Measurements from ENCODE around the gene ALKBH8. TPM values are rescaled to one million over a fixed set of nuclear protein-coding genes. Genes with fewer than 3 reads are reported as not detected.

Gene ALKBH8
- total and polyA plus RNA-seq, 2 of the 8 experiments (the other 6 are each of a cell fraction or from before 2014, with no cell fraction given), result 3.6 to 11.9 TPM

- CTCF ChIA-PET (ENCODE audit: partially characterized antibody), result no interaction called here
- no peak for FAIRE-seq
- H3K9me3 ChIP-seq (ENCODE audit: insufficient read depth in 2 of 2, low read depth in 1 of 2, low read length in 1 of 2), result no peaks in the 10 kb centered on the region
Observed at GRCh38 chr11:107526197-107526596, 39.3 kb downstream of the ALKBH8 start.

More at GRCh38 chr11:107526197-107526596, 39.3 kb downstream of the ALKBH8 start:
- H2BK20ac ChIP-seq (ENCODE audit: low read length), result no peak overlapping the region
- no peaks in the 10 kb centered on the region for H3K23me2 ChIP-seq (ENCODE audit: low read depth, low read length)
- H3K56ac ChIP-seq (replicated peaks; ENCODE audit: insufficient read length, low read depth, low read length), result no peak overlapping the region
- H3K27ac ChIP-seq (ENCODE audit: low read depth, low read length), result no peak overlapping the region
- DNase-seq (ENCODE audit: low read depth in 1 of 2, low spot score in 2 of 2), result no peak
- H3K79me2 ChIP-seq (ENCODE audit: control insufficient read depth in 1 of 2, insufficient read depth in 2 of 2, low read length in 2 of 2), result no peaks in the 10 kb centered on the region
- no peak overlapping the region for H2BK12ac ChIP-seq (ENCODE audit: low read depth, low read length)
- TF ChIP-seq CBX8 (IDR thresholded peaks at IDR 0.05; ENCODE audit: borderline replicate concordance, low read depth, low read length) (no peak), KDM1A (IDR thresholded peaks at IDR 0.05; ENCODE audit: borderline replicate concordance, low read length) (no peak), KDM4A (IDR thresholded peaks at IDR 0.05; ENCODE audit: low read depth, low read length, severe bottlenecking) (no peak), POLR2A (IDR thresholded peaks at IDR 0.05; ENCODE audit: control extremely low read depth in 1 of 2, low read depth in 2 of 2, low read length in 2 of 2) (no peak), TAF7 (optimal IDR thresholded peaks at IDR 0.05; ENCODE audit: borderline replicate concordance, low read depth, low read length) (no peak)
- H3K79me1 ChIP-seq (ENCODE audit: low read depth, low read length), result no peaks in the 10 kb centered on the region
- no peaks in the 10 kb centered on the region for H4K20me1 ChIP-seq (replicated peaks in 1 of 2; ENCODE audit: control insufficient read depth in 1 of 2, insufficient read depth in 2 of 2, low read length in 2 of 2)
- no peak overlapping the region for H3K4me3 ChIP-seq (ENCODE audit: extremely low read depth in 1 of 4, insufficient read depth in 2 of 4, low read depth in 3 of 4, low read length in 4 of 4)
- H2BK15ac ChIP-seq (ENCODE audit: low read length), result no peak overlapping the region
- H2AK5ac ChIP-seq (ENCODE audit: low read depth, low read length), result no peak overlapping the region
- WGBS, 2 experiments (ENCODE audit: extremely low coverage in 1 of 2, insufficient coverage in 1 of 2, insufficient read length in 1 of 2, insufficient replicate concordance in 2 of 2, low coverage in 1 of 2, low lambda C conversion rate in 2 of 2, missing lambda C conversion rate in 1 of 2), result 93% methylated on average over 3 of the region's 3 CpGs; no CpG with 5 or more reads in 1 of the 2 experiments
- H3K14ac ChIP-seq (ENCODE audit: insufficient read length), result no peak overlapping the region
- H3K4me2 ChIP-seq (ENCODE audit: insufficient read depth in 1 of 2, low read depth in 2 of 2, low read length in 2 of 2), result no peak overlapping the region
- H3K36me3 ChIP-seq (ENCODE audit: control insufficient read depth in 2 of 4, insufficient read depth in 4 of 4, low read length in 3 of 4), result peaks cover 0 to 5% (median 0%) of the 10 kb centered on the region in 4 experiments; a peak in 1 of 8 replicates
- H4K91ac ChIP-seq (replicated peaks; ENCODE audit: insufficient read length, low read length), result no peak overlapping the region
- H3K27me3 ChIP-seq (replicated peaks in 1 of 4; ENCODE audit: control insufficient read depth in 3 of 4, extremely low read depth in 1 of 4, insufficient read depth in 3 of 4, low read length in 3 of 4), result no peaks in the 10 kb centered on the region
- no peak overlapping the region for H4K8ac ChIP-seq (ENCODE audit: extremely low read depth, insufficient read depth, low read length)
- no peak overlapping the region for H3K18ac ChIP-seq (ENCODE audit: extremely low read depth, low read length)
- no peak overlapping the region for H2BK120ac ChIP-seq (replicated peaks; ENCODE audit: low read depth, low read length)
- H2AFZ ChIP-seq (ENCODE audit: low read length), result no peak overlapping the region
- no peak overlapping the region for H3K9ac ChIP-seq (replicated peaks in 1 of 4; ENCODE audit: extremely low read depth in 1 of 4, low read depth in 3 of 4, low read length in 3 of 4)
- no peak overlapping the region for H2BK5ac ChIP-seq (ENCODE audit: low read depth, low read length)
- no peak overlapping the region for H3K4ac ChIP-seq (replicated peaks; ENCODE audit: insufficient read length, low read depth, low read length)
- no peak overlapping the region for H3K23ac ChIP-seq (ENCODE audit: insufficient read length)
- POLR2A ChIA-PET (ENCODE audit: partially characterized antibody), result no interaction called here
- no peak overlapping the region for H4K5ac ChIP-seq (ENCODE audit: insufficient read length, low read depth, low read length)
- H3K4me1 ChIP-seq (replicated peaks in 1 of 4; ENCODE audit: control insufficient read depth in 3 of 4, insufficient read depth in 4 of 4, low read length in 3 of 4), result no peaks in the 10 kb centered on the region
